AG09319 (cell line): ENCODE results near the gene AQP2.

Experiments used
- DNase-seq: peaks from one replicate; pipeline ENCODE4 v3.0.0-alpha.2; 2010; ENCODE audit warnings: low read depth; ENCODE audit errors: extremely low read depth
- TF ChIP-seq, protein P1 (sequence below): IDR thresholded peaks from 2 replicates; pipeline ENCODE4 v1.5.1; 2011; ENCODE audit warnings: low read depth, mild to moderate bottlenecking, inconsistent platforms, low read length, moderate library complexity

Gene AQP2

DNA sequence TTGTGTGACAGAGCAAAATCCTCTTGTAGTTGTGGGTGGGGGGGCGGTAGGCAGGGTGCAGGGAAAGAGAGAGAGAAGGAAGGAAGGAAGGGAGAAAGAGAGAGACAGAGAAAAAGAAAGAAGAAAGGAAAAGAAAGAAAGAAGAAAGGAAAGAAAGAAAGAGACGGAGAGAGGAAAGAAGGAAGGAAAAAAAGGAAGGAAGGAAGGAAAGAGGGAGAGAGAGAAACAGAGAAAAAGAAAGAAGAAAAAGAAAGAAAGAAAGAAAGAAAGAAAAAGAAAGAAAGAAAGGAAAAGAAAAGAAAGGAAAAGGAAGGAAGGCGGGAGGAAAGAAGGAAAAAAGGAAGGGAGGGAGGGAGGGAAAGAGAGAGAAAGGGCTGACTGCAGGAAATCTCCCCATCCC lies 29.2 kb upstream of the AQP2 start:
- TF ChIP-seq, protein P1, sequence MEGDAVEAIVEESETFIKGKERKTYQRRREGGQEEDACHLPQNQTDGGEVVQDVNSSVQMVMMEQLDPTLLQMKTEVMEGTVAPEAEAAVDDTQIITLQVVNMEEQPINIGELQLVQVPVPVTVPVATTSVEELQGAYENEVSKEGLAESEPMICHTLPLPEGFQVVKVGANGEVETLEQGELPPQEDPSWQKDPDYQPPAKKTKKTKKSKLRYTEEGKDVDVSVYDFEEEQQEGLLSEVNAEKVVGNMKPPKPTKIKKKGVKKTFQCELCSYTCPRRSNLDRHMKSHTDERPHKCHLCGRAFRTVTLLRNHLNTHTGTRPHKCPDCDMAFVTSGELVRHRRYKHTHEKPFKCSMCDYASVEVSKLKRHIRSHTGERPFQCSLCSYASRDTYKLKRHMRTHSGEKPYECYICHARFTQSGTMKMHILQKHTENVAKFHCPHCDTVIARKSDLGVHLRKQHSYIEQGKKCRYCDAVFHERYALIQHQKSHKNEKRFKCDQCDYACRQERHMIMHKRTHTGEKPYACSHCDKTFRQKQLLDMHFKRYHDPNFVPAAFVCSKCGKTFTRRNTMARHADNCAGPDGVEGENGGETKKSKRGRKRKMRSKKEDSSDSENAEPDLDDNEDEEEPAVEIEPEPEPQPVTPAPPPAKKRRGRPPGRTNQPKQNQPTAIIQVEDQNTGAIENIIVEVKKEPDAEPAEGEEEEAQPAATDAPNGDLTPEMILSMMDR: no peak
- no peak for DNase-seq

DNA sequence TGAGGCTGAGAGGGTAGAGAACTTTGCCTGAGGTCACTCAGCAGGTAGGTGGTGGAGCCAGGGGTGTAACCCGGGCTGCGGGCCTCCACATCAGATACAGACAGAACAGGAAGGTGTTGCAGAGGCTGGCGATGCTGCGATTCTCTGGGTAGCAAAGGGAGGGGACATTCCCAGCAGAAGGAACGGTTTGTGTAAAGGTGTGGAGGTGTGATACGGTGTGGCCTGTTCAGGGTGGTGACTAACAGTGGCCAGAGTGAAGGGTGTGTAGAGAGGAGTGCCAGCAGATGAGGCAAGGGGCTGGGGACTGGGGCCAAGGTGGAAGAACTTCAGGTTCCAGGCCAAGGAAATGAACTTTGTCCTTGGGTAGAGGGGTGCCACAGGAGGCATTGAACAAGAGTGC lies 28.6 kb upstream of the AQP2 start:
- no peak for DNase-seq
- TF ChIP-seq, protein P1: no peak

DNA sequence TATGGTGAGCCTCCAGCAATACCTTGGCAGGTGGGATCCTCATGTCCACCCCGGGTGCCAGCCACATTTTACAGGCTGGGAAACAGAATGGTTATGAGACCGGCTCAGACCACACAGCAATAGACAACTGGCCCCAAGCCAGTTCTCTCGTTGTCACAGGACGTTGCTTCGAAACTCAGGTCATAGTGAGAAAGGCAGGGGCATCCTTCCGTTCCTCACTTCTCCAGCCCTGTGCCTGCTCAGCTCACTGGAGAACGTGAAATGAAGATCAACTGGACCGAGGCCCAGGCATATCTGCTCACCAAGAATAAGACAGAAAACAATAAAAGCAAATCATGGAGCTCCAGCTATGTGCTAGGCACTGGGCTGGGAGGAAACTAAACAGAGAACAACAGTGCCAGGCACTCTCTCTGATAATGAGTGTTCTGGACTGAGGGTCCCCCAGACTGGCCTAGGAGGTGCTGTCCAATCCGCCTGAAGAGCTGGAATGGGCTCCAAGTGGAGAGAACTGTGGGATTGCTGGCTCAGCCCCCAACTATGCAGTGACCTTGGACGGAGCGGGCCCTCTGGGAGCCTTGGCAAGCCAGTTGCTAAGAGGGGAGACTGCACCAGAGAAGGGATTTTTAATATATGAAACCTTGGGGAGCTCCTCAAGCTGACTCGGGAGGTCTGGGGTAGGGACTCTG lies 28.0 kb upstream of the AQP2 start:
- TF ChIP-seq, protein P1: no peak
- no peak for DNase-seq

DNA sequence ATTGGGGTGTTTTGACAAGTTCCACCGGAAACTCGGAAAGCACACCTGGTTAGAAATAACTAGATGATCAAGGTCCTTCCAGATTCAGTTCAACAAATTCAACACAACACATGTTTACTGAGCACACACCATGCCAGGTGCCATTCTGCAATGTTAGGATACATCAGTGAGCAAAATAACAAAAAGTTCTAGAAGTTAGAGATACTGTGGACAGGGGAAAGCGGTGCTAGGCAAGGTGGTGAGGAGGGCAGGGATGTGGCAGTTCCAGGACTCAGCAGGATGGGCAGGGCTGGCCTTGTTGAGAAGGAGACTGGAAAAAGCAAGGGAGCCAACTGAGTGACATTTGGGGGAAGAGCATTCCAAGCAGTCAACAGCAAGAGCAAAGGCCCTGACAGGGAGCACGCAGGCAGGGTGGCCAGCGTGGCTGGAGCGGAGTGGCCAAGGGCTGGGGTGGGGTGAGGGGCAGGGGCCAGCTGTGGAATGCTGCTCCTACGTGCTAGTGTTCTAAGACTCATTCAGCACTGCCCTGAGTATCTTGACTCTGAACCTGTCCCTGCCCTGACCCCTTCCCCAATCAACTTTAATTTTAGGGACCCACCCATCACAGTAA lies 27.4 kb upstream of the AQP2 start:
- TF ChIP-seq, protein P1: no peak
- DNase-seq: no peak

DNA sequence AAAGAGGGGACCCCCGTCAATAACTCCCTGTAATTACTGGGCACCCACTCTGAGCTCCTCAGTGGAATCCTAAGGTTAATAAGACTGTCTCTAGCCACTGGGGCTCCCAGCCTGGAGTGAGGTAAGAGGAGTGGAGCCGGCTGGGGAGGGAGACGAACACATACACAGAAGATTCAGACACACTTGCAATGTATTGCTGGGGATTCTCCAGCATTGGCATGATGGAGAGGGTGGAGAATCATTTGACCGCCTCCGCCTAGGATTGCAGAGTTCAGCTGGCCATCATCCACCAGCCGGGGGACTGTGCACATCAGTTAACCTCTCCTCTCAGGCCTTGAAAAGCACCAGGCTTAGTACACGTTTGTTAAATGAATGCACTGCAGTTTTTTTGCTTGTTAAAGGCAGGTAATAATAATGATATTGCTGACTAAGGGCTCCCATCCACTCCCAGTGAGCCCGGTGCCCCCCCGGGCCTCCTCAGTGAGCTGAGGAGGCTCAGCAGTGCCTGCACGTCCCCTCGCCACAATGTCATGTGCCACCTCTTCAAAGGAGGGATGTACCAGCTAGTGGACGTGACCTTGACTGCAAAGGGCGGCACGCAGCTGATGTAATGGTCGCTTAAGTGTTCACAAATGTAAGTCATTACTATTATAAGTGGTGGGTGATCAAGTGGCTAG lies 26.5 kb upstream of the AQP2 start:
- DNase-seq: no peak
- TF ChIP-seq, protein P1: no peak

DNA sequence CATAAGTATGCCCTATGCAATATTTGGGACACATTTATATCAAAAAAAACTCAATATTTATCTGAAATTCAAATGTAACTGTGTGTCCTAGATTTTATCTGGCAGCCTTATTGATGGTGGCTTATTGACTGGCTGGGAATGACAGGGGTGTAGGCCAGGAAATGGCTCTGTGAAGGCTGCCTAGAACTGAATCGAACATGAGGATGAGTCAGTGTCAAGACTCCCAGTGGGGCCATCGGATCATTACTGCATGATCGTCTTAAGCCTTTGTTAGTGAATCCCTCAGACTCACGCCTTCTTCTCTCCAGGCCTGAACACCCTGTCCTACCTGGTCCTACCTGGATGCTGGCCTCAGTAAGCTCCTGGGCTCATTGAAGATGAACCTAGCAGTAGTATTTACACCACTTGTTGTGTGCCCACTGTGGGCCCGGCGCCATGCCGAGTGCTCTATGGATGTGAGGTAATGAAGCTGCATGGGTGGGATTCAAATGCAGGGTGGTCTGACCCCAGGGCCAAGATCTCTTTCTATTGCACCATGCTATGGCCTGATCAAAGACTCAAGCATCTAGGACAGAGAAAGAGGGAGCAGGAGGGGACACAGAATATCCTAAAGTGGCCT lies 25.8 kb upstream of the AQP2 start:
- TF ChIP-seq, protein P1: no peak

More for the DNA sequence above, 25.8 kb upstream of the AQP2 start:
- no peak for DNase-seq
